HG03097 (cell line): Measurements from ENCODE around the gene PKHD1.

ENCODE experiments used
- ATAC-seq: cut with Tn5 transposase; IDR thresholded peaks from one replicate; pipeline ENCODE4 v1.9.1; 2021; ENCODE audit not compliant: unreplicated experiment, low FRiP score

Gene PKHD1

GRCh38 chr6:51648236-51648635 lies 439.2 kb downstream of the PKHD1 start:
- ATAC-seq, result no peak

GRCh38 chr6:51644426-51644825 lies 443.0 kb downstream of the PKHD1 start:
- ATAC-seq, result no peak

- no peak for ATAC-seq
Observed at GRCh38 chr6:51640021-51640420, 447.4 kb downstream of the PKHD1 start.

DNA sequence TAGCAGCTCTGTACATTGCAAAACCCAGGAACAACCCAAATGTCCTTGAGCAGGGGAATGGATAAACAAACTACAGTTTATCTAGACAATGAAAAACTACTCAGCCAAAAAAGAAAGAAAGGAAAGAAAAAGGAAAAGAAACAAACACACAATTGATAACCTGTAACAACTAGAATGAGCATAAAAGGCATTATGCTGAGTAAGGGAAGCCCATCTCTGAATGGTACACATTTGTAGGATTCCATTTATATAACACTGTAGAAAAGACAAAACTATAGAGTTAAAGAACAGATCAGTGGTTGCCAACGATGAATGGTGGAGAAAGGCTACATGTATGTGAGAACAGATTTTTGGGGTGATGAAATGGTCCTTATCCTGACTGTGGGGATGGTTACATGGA lies 454.0 kb downstream of the PKHD1 start:
- ATAC-seq, result no peak

- ATAC-seq, result no peak
Observed at GRCh38 chr6:51630011-51630410, 457.4 kb downstream of the PKHD1 start.

GRCh38 chr6:51626391-51626790 lies 461.0 kb downstream of the PKHD1 start:
- no peak for ATAC-seq

GRCh38 chr6:51625566-51625965 lies 461.8 kb downstream of the PKHD1 start:
- no peak for ATAC-seq

DNA sequence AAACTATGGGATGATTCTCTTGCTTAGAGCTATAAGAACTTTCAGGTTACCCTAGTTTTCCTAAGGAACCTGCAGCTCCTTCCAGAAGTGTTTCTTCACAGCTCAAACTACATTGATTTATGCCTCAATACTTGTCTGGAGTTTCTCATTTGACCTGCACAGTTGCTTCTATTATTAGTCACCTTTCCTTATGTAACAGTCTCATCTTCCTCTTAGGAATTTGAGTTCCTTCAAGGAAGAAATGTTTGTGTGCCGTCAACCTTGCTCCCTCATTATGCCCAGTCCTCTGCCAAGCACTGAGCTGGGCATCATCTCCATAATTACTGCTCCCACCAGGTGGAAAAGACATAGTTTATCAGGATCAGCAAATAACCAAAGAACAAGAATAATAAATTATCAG lies 466.4 kb downstream of the PKHD1 start:
- ATAC-seq, result no peak

GRCh38 chr6:51619042-51619799 lies 468.2 kb downstream of the PKHD1 start:
- no peak for ATAC-seq

- no peak for ATAC-seq
Observed at GRCh38 chr6:51618563-51618962, 468.9 kb downstream of the PKHD1 start.

DNA sequence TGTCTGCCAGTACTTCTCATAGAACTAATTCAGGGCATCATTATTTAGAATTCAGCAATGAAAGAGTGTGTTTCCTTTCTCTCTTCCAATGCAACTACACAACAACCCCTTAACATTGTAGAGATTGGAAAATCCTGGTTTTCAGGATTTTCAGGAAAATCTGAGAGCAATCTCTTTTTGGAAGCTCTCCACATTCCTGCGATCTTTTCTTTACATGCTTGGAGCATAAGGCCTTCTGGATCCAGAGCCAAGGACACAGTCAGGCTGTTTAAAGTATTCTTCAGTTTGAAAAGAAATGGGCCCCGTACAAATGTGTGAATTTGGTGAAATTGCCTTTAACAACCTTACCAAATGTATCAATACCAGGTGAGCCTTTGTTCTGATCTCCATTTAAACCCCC lies 469.7 kb downstream of the PKHD1 start:
- no peak for ATAC-seq

GRCh38 chr6:51616243-51616642 lies 471.2 kb downstream of the PKHD1 start:
- no peak for ATAC-seq

- no peak for ATAC-seq
Observed at GRCh38 chr6:51614725-51615124, 472.7 kb downstream of the PKHD1 start.

DNA sequence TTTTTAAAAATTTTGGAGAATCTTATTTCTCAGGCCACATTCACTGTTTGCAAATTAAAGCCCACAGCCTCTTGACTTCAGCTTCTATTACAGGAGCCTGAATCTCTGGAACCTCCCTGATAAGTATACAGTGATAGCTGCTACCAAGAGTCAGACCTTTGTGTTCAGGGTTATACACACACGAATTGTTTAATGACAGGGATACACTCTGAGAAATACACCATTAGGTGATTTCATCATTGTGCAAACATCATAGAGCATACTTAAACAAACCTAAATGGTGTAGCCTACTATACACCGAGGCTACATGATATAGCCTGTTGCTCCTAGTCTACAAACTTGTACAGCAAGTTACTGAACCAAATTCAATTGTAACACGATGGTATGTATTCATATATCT lies 473.9 kb downstream of the PKHD1 start:
- no peak for ATAC-seq

DNA sequence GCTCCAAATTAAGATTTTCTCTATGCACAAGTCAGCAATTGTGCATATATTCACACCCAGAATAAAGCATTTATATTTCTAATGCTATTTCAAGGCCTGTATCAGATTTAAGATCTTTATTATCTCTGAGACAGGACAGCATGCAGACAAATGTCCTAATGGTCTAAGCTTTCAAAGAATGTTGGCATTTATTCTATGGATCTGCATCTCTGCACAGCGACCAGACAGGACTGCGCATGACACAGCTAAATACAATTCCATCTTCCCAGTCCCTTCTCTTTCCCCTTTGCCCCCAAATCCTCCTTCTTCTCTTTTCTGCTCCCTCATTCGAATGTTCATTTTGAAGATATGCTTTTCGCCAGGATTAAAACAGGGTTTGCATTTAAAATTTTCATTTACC lies 478.5 kb downstream of the PKHD1 start:
- no peak for ATAC-seq

DNA sequence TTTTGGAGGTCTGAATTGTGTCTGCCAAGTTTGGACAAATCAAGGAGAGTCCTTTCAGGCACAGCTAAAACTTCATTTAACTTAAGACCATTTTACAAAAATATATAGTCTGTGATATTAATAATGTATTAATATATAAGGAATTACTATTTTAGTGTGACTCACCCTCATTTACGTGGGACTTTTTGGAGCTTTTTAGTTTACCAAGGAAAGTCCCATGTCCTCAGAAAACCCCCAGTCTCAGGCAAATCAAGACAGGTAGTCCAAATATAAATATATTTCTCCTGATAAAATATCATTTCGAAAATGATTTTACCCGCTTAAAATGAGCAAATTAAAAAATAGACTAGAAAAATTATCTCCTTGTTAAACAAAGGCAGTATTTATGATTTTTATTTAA lies 479.0 kb downstream of the PKHD1 start:
- no peak for ATAC-seq

DNA sequence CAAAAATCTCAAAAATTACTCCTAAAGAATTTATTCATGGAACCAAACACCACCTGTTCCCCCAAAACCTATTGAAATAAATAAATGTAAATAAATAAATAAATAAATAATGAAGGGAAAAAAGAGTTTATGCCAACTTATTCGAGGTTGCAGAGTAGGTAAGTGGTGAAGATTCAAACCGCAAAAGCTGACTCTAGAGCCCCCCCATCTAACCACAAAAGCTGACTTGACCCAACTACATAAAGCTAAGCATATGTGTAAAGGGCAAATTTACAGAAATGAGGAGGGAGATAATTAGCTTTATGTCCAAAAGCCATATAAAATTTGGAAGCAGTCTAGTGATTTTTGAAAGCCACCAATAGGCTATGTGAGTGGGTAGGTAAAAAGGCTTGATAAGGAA lies 486.9 kb downstream of the PKHD1 start:
- ATAC-seq, result no peak

DNA sequence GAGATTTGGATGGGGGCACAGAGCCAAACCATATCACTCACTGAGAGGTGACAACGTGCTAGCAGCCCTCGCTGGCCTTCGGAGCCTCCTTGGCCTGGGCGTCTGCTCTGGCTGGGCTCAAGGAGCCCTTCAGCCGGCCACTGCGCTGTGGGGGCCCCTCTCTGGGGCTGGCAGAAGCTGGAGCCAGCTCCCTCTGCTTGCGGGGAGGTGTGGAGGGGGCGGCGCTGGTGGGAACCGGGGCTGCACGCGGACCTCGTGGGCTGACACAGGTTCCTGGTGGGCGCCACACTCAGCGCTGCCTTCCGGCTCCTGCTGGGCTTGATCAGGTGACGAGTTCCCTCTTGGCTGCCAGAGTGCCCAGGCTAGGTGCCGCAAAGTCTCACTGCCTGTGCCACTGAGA lies 489.2 kb downstream of the PKHD1 start:
- ATAC-seq, result no peak

DNA sequence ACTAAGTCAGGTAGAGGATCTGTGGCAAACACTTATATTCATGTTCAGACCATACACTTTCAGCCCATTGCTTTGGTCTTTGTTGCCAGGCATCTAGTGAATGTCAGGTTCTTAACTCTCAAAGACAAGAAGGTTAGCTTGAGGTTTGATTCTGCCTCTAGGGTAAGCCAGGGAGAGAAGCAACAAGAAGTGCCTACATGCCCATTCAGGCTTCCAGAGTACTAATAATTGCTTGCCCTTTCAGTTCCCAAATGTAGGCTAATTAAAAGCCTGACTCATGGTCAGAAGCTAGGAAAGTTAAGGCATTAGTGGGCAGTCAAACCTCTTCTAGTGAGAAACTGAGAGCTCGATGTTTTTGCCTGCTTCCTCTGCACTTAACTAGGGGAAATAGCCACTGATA lies 492.4 kb downstream of the PKHD1 start:
- ATAC-seq, result no peak

DNA sequence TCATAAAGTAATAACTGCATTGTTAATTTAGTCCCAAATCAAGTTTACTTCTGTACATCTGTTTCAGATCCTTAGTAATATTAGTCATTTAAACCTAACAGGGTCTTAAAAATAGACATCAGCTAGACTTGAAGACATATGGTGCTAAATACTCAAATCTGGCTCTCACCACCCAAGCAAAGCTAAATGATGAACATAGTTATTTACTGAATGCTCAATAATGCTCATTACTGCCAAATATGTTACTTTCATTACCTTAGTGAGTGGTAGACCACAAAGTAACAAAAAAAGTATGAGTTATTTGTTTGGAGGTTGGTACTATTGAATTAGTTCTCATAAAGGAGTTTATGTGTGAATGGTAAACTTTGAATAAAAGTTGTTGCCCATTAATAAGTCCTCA lies 502.1 kb downstream of the PKHD1 start:
- ATAC-seq, result no peak

GRCh38 chr6:51584163-51584562 lies 503.2 kb downstream of the PKHD1 start:
- no peak for ATAC-seq

DNA sequence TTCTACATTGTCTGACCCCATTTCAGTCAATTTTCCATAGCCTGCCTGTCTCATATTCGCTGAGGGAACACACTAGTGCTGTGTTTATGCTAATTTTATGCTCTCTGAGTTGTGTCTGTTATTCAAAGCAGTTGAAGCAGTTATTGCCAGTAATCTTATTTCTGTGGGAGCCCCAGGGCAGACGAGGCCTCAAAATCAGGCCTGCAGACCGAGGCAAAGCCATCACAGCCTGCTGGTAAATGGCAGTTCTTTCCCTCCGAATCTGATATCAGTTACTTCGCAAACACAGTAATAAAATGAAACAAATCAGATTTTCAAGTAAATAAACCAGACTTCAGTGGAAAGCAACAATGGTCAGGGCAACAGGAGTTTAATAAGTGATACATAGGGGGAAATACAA lies 508.4 kb downstream of the PKHD1 start:
- ATAC-seq, result no peak

DNA sequence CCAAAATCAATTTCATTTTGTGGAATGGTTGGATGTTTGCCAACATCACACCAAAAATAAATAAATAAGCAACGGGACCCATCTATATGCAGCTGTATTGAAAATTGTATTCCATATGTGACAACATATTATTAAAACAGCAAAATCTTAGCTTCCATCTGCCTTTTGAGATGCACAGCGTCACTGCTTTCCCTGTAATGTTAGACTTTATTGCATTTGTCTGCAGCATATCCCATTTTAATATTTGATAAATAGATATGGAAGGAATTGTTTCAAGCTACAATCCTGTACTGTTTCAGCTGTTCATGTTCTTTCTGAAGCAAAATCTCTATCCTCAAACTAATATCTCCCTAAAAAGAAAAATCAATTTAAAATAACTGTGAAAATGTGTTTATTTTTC lies 509.1 kb downstream of the PKHD1 start:
- no peak for ATAC-seq
